Type B pancreatic cell (in vitro differentiated cells): ENCODE measurements around the gene BGN. TPM values are rescaled to one million over a fixed set of nuclear protein-coding genes. Genes with fewer than 3 reads are reported as not detected.

Experiments
- DNase-seq: peaks from one replicate; pipeline ENCODE4 v3.0.0; 2021; ENCODE audit warnings: mixed read lengths; ENCODE audit not compliant: unreplicated experiment; ENCODE audit errors: extremely low spot score
- H3K27ac Mint-ChIP-seq: 2 replicates; pipeline ENCODE4 v1.8.0; 2021; ENCODE audit warnings: mild to moderate bottlenecking, mixed read lengths
- H3K27me3 Mint-ChIP-seq: 2 replicates; pipeline ENCODE4 v1.8.0; 2021; ENCODE audit warnings: mixed read lengths
- H3K36me3 Mint-ChIP-seq: 2 replicates; pipeline ENCODE4 v1.8.0; 2021; ENCODE audit warnings: mixed read lengths
- H3K4me1 Mint-ChIP-seq: one replicate; pipeline ENCODE4 v1.8.0; 2021; ENCODE audit warnings: mixed read lengths; ENCODE audit not compliant: unreplicated experiment
- H3K4me3 Mint-ChIP-seq: 2 replicates; pipeline ENCODE4 v1.8.0; 2021; ENCODE audit warnings: mild to moderate bottlenecking, mixed read lengths
- H3K9me3 Mint-ChIP-seq: 2 replicates; pipeline ENCODE4 v1.8.0; 2021; ENCODE audit warnings: mixed read lengths
- CTCF ChIP-seq: fragments of 200-600 bp; sonication (generic); conservative IDR thresholded peaks from 2 replicates; pipeline ENCODE4 v1.5.0; 2021; ENCODE audit warnings: antibody characterized with exemption, mild to moderate bottlenecking
- total RNA-seq: library from RNA; stranded (reverse); gene quantifications from 2 replicates; pipeline ENCODE4 v1.2.1, GENCODE V29; 2021; ENCODE audit warnings: low replicate concordance

The BGN gene
- total RNA-seq, 1 donor from 2014 or later, result 29.6 TPM

- no peak overlapping the region for H3K4me3 Mint-ChIP-seq
- no peaks in the 10 kb centered on the region for H3K9me3 Mint-ChIP-seq
- no peak for TF ChIP-seq CTCF
- H3K27me3 Mint-ChIP-seq, result no peaks in the 10 kb centered on the region
- no peak for DNase-seq
- H3K4me1 Mint-ChIP-seq, result no peaks in the 10 kb centered on the region
- no peak overlapping the region for H3K27ac Mint-ChIP-seq
- peaks cover 4% of the 10 kb centered on the region for H3K36me3 Mint-ChIP-seq
These were observed 39.8 kb upstream of the BGN start for GRCh38 chrX:153454901-153455550.

DNA sequence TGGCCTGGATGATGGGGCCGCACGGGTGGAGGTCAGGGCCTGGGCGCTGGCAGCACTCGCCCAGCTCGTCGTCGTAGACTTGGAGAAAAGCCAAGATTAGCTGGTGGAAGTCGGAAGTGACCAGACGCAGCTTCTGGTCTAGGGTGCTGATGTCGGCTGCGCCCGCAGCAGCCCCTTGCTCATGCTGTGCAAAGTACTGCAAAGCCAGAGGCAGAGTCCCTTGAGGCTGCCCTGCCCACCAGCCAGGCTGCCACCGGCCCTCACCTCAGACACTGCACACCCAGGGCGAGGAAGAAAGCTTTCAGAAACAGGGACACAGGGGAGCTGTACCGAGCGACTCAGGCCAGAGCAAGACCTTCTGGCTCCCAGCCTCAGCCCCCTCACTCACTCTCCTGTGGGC, 39.2 kb upstream of the BGN start:
- Mint-ChIP-seq H3K36me3 (peaks cover 4% of the 10 kb centered on the region), H3K4me3 (no peak overlapping the region), H3K9me3 (no peaks in the 10 kb centered on the region), H3K27ac (no peak overlapping the region), H3K27me3 (no peaks in the 10 kb centered on the region), H3K4me1 (no peaks in the 10 kb centered on the region)
- DNase-seq, result no peak
- TF ChIP-seq CTCF, result no peak

- Mint-ChIP-seq H3K27ac (no peak overlapping the region), H3K36me3 (peaks cover 2% of the 10 kb centered on the region), H3K27me3 (no peaks in the 10 kb centered on the region), H3K4me3 (no peak overlapping the region), H3K9me3 (no peaks in the 10 kb centered on the region), H3K4me1 (no peaks in the 10 kb centered on the region)
- no peak for DNase-seq
- no peak for TF ChIP-seq CTCF
These were observed 38.6 kb upstream of the BGN start for GRCh38 chrX:153456161-153456560.

DNA sequence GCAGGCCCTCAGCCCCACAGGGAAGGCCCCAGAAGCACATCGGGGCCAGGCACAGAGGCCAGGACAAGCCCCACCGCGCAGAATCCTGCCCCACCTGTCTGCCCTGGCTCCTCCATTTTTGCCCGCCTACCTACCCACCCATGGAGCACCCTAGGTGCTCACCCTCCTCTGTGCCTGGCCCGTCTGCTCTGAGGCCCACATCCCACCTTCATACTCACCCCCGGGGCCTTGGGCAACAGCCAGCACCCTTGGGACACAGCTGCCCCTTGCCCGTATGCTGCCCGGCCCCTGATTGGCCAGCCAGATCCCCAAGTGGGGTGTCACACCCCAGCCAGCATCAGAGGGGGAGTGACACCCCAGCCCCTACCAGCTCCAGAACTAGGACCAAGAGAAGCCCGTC, 38.1 kb upstream of the BGN start:
- no peak overlapping the region for H3K4me3 Mint-ChIP-seq
- no peak overlapping the region for H3K27ac Mint-ChIP-seq
- no peaks in the 10 kb centered on the region for H3K36me3 Mint-ChIP-seq
- H3K27me3 Mint-ChIP-seq, result no peaks in the 10 kb centered on the region
- TF ChIP-seq CTCF, result no peak
- H3K9me3 Mint-ChIP-seq, result no peaks in the 10 kb centered on the region
- no peaks in the 10 kb centered on the region for H3K4me1 Mint-ChIP-seq
- DNase-seq, result no peak

GRCh38 chrX:153457136-153457825, 37.5 kb upstream of the BGN start:
- Mint-ChIP-seq H3K4me1 (no peaks in the 10 kb centered on the region), H3K9me3 (no peaks in the 10 kb centered on the region), H3K36me3 (no peaks in the 10 kb centered on the region), H3K4me3 (no peak overlapping the region), H3K27me3 (no peaks in the 10 kb centered on the region), H3K27ac (no peak overlapping the region)
- no peak for DNase-seq
- TF ChIP-seq CTCF, result no peak
